ENCODE results near the gene RPTOR.

The RPTOR gene

GRCh38 chr17:80878876-80879722, 334.5 kb downstream of the RPTOR start:
- Histone ChIP-seq H3K27ac (ENCODE audit: low read depth, low read length, poor library complexity, severe bottlenecking) (peak overlapping the region; percentile 13), H3K4me3 (ENCODE audit: low read depth, low read length, poor library complexity, severe bottlenecking) (no peak overlapping the region), H3K4me1 (ENCODE audit: insufficient read depth, low read length, severe bottlenecking) (peaks cover 16% of the 10 kb centered on the region), H3K36me3 (ENCODE audit: insufficient read depth, low read length) (peaks cover 83% of the 10 kb centered on the region), H3F3A (ENCODE audit: insufficient read depth, low read length) (0 out of 2 replicates have a peak, but pooled peaks cover 4% of the 10 kb centered on the region), H4K20me1 (ENCODE audit: insufficient read depth, low read length) (no peaks in the 10 kb centered on the region), H3K9me3 (ENCODE audit: low read length) (no peaks in the 10 kb centered on the region), H3K79me2 (ENCODE audit: insufficient read depth, low read length) (no peaks in the 10 kb centered on the region), H3K27me3 (ENCODE audit: insufficient read depth, low read length) (no peaks in the 10 kb centered on the region), H2AFZ (ENCODE audit: low read length) (no peak overlapping the region), H3K4me2 (ENCODE audit: low read length) (no peak overlapping the region), H3K9me2 (ENCODE audit: low read depth, low read length) (no peaks in the 10 kb centered on the region), H3K9ac (ENCODE audit: low read length) (no peak overlapping the region)
- no peak for TF ChIP-seq EZH2 (IDR thresholded peaks at IDR 0.05; ENCODE audit: borderline replicate concordance, low read length)
- no peak for TF ChIP-seq CTCF (IDR thresholded peaks at IDR 0.05; ENCODE audit: low read length)

GRCh38 chr17:80879723-80880647, 335.3 kb downstream of the RPTOR start:
- Histone ChIP-seq H3K9me3 (ENCODE audit: low read length) (no peaks in the 10 kb centered on the region), H4K20me1 (ENCODE audit: insufficient read depth, low read length) (no peaks in the 10 kb centered on the region), H2AFZ (ENCODE audit: low read length) (no peak overlapping the region), H3K4me3 (ENCODE audit: low read depth, low read length, poor library complexity, severe bottlenecking) (no peak overlapping the region), H3K79me2 (ENCODE audit: insufficient read depth, low read length) (no peaks in the 10 kb centered on the region), H3K4me1 (ENCODE audit: insufficient read depth, low read length, severe bottlenecking) (peaks cover 24% of the 10 kb centered on the region), H3K9ac (ENCODE audit: low read length) (no peak overlapping the region), H3F3A (ENCODE audit: insufficient read depth, low read length) (no peaks in the 10 kb centered on the region), H3K9me2 (ENCODE audit: low read depth, low read length) (no peaks in the 10 kb centered on the region), H3K36me3 (ENCODE audit: insufficient read depth, low read length) (peaks cover 83% of the 10 kb centered on the region), H3K27me3 (ENCODE audit: insufficient read depth, low read length) (no peaks in the 10 kb centered on the region), H3K4me2 (ENCODE audit: low read length) (no peak overlapping the region), H3K27ac (ENCODE audit: low read depth, low read length, poor library complexity, severe bottlenecking) (peak overlapping the region; percentile 13)
- TF ChIP-seq CTCF (IDR thresholded peaks at IDR 0.05; ENCODE audit: low read length) (no peak), EZH2 (IDR thresholded peaks at IDR 0.05; ENCODE audit: borderline replicate concordance, low read length) (no peak)

- Histone ChIP-seq H3K27me3 (ENCODE audit: insufficient read depth, low read length) (no peaks in the 10 kb centered on the region), H3K9me3 (ENCODE audit: low read length) (no peaks in the 10 kb centered on the region), H3K79me2 (ENCODE audit: insufficient read depth, low read length) (no peaks in the 10 kb centered on the region), H3K4me3 (ENCODE audit: low read depth, low read length, poor library complexity, severe bottlenecking) (no peak overlapping the region), H3F3A (ENCODE audit: insufficient read depth, low read length) (no peaks in the 10 kb centered on the region), H4K20me1 (ENCODE audit: insufficient read depth, low read length) (no peaks in the 10 kb centered on the region), H3K9me2 (ENCODE audit: low read depth, low read length) (no peaks in the 10 kb centered on the region), H3K9ac (ENCODE audit: low read length) (no peak overlapping the region), H2AFZ (ENCODE audit: low read length) (no peak overlapping the region), H3K4me1 (ENCODE audit: insufficient read depth, low read length, severe bottlenecking) (peaks cover 31% of the 10 kb centered on the region), H3K4me2 (ENCODE audit: low read length) (no peak overlapping the region), H3K36me3 (ENCODE audit: insufficient read depth, low read length) (peaks cover 83% of the 10 kb centered on the region), H3K27ac (ENCODE audit: low read depth, low read length, poor library complexity, severe bottlenecking) (no peak overlapping the region)
- TF ChIP-seq EZH2 (IDR thresholded peaks at IDR 0.05; ENCODE audit: borderline replicate concordance, low read length) (no peak), CTCF (IDR thresholded peaks at IDR 0.05; ENCODE audit: low read length) (no peak)
Observed at GRCh38 chr17:80880648-80880985, 336.0 kb downstream of the RPTOR start.

Measured in OCI-LY1 (cell line).